Mucosa of rectum (tissue), 2 donors: ENCODE data around the gene KRT9.
"Not testable (repeated sequence)": the region's sequence is repeated elsewhere in the genome, so short reads cannot be mapped to it uniquely, and the experiment has no call there.

ENCODE experiments used
- H3K27ac ChIP-seq, 2 donors: one replicate each; pipeline ENCODE4 v1.7.0; 2013; ENCODE audit warnings: inconsistent platforms in 2 of 2, low read depth in 2 of 2, low read length in 2 of 2
- H3K27me3 ChIP-seq, 2 donors: one replicate each; pipeline ENCODE4 v1.7.0; 2013; ENCODE audit warnings: low read length in 2 of 2; ENCODE audit not compliant: control insufficient read depth in 2 of 2, insufficient read depth in 2 of 2
- H3K36me3 ChIP-seq, 2 donors: one replicate each; pipeline ENCODE4 v1.7.0; 2013; ENCODE audit warnings: low read length in 2 of 2; ENCODE audit not compliant: control insufficient read depth in 2 of 2, insufficient read depth in 2 of 2
- H3K4me1 ChIP-seq, 2 donors: one replicate each; pipeline ENCODE4 v1.7.0; 2013; ENCODE audit warnings: low read length in 2 of 2, mild to moderate bottlenecking in 1 of 2; ENCODE audit not compliant: control insufficient read depth in 2 of 2, insufficient read depth in 2 of 2
- H3K4me3 ChIP-seq, 2 donors: one replicate each; pipeline ENCODE4 v1.7.0; 2013; ENCODE audit warnings: low read length in 2 of 2
- H3K9ac ChIP-seq, 2 donors: one replicate each; pipeline ENCODE4 v1.7.0; 2013; ENCODE audit warnings: low read length in 2 of 2, low read depth in 1 of 2, mild to moderate bottlenecking in 1 of 2
- H3K9me3 ChIP-seq, 2 donors: one replicate each; pipeline ENCODE4 v1.7.0; 2013; ENCODE audit warnings: low read length in 2 of 2; ENCODE audit not compliant: control insufficient read depth in 2 of 2
- donor health status: healthy.
- donor health status: Normal muscosa, but diverticular disease.

The KRT9 gene

DNA sequence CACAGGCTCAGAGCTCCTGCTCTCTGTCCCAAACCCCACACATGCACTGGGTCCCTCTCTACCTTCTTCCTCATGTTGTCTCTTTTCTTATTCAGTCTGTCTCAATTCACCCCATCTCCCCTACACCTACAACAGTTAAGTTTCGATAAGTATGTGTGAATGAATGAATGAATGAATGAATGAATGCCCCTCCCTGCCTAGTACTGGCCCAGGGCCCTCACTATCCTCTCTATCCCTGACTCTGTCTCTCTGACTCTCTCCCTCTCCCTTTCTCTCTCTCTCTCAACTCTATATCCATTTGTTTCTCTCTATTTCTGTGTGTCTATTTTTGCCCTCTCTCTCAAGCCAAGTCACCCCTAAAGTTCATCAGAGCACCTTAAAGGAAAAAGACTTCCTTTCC is 6.7 kb upstream of the KRT9 start:
- H3K27me3 ChIP-seq = peaks cover 0 to 3% of the 10 kb centered on the region in 2 donors
- no peak overlapping the region for H3K4me3 ChIP-seq
- no peaks in the 10 kb centered on the region for H3K36me3 ChIP-seq
- peak overlapping the region in 1 of 2 donors; percentile 66 for H3K27ac ChIP-seq
- H3K9me3 ChIP-seq = no peaks in the 10 kb centered on the region
- H3K9ac ChIP-seq = peak overlapping the region in 1 of 2 donors; percentile 33
- peaks cover 3 to 8% of the 10 kb centered on the region in 2 donors for H3K4me1 ChIP-seq

- H3K9ac ChIP-seq, H3K27ac ChIP-seq, H3K4me1 ChIP-seq, H3K9me3 ChIP-seq, H3K27me3 ChIP-seq, H3K36me3 ChIP-seq, H3K4me3 ChIP-seq: not testable (repeated sequence)
Measured at GRCh38 chr17:41576740-41577139, 4.9 kb upstream of the KRT9 start.

DNA sequence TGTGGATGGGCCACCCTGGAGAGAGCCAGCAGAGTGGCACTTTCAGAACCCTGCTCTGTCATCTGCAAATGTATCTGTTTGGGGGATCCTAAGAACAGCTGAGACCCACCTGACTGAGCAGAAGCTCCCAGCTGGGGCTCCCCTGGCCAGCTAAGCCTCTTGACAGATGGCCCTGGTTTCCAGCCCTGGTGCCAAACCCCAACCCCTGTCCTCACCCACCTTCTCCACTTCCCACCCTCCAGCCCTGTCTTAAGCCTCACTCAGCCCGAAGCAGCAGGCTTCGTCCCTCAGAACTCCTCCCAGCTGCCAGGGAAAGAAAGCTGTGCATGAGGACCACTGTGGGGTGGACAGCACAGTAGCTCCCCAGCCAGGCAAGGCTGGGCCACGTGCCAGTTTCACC is 3.5 kb upstream of the KRT9 start:
- Histone ChIP-seq H3K4me1 (peaks cover 0 to 5% of the 10 kb centered on the region in 2 donors), H3K4me3 (no peak overlapping the region), H3K9ac (no peak overlapping the region), H3K27me3 (peaks cover 0 to 6% of the 10 kb centered on the region in 2 donors), H3K27ac (no peak overlapping the region), H3K9me3 (no peaks in the 10 kb centered on the region), H3K36me3 (no peaks in the 10 kb centered on the region)

DNA sequence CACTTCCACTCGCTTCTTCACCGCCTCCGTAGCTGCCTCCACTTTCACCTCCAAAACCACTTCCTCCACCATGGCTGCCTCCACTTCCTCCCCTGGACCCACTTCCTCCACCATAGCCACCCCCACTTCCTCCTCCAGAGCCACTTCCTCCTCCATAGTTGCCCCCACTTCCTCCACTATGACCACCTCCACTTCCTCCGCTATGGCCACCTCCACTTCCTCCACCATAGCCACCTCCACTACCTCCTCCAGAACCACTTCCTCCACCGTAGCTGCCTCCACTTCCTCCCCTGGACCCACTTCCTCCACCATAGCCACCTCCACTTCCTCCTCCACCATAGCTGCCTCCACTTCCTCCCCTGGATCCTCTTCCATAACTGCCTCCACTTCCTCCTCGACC is 4.5 kb downstream of the KRT9 start:
- Histone ChIP-seq H3K4me1 (no peaks in the 10 kb centered on the region), H3K27me3 (peaks cover 4% of the 10 kb centered on the region in 2 donors), H3K4me3 (no peak overlapping the region), H3K36me3 (no peaks in the 10 kb centered on the region), H3K9ac (no peak overlapping the region), H3K27ac (no peak overlapping the region), H3K9me3 (no peaks in the 10 kb centered on the region)

- H3K9me3 ChIP-seq = no peaks in the 10 kb centered on the region
- H3K36me3 ChIP-seq = no peaks in the 10 kb centered on the region
- no peak overlapping the region for H3K27ac ChIP-seq
- peaks cover 4 to 5% of the 10 kb centered on the region in 2 donors for H3K27me3 ChIP-seq
- H3K4me3 ChIP-seq = no peak overlapping the region
- no peaks in the 10 kb centered on the region for H3K4me1 ChIP-seq
- no peak overlapping the region for H3K9ac ChIP-seq
Measured at GRCh38 chr17:41565338-41565737, 6.5 kb downstream of the KRT9 start.

DNA sequence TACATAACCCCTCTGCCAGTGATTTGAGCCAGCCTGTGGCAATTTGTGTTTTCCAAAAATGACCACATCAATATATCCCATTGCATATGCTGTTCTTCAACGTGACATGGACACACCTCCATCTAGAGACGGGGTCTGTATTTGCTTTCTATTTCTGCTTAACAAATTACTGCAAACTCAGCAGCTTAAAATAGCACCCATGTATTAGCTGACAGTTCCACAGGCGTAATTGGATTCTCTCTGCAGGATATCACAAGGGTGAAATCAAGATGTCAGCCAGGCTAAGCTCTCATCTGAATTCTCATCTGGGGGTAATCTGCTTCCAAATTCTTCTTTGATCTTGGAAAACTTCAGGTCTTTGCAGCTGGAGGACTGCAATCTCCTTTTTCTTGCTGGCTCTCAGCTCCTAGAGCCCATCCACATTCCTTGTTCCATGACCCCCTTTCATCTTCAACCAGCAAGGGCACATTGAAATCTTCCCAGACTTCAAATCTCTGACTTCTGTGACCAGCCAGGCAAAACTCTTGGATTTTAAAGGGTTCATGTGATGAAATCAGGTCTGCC is 8.2 kb downstream of the KRT9 start:
- Histone ChIP-seq H3K27ac (no peak overlapping the region), H3K9me3 (no peaks in the 10 kb centered on the region), H3K36me3 (no peaks in the 10 kb centered on the region), H3K27me3 (peaks cover 0 to 8% of the 10 kb centered on the region in 2 donors), H3K4me3 (no peak overlapping the region), H3K4me1 (no peaks in the 10 kb centered on the region), H3K9ac (no peak overlapping the region)

DNA sequence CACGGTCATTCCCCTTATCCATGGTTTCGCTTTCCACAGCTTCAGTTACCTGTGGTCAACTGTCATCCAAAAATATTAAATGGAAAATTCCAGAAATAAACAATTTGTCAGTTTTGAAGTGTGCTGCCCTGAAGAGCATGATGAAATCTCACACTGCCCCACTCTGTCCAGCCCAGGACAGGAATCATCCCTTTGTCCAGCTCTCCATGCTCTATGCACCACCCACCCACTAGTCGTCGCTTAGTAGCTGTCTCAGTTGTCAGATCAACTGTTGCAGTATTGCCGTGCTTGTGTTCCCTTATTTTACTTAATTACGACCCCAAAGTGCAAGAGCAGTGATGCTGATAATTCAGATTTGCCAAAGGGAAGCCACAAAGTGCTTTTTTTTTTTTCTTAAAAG is 10.3 kb downstream of the KRT9 start:
- Histone ChIP-seq H3K4me3 (no peak overlapping the region), H3K9ac (no peak overlapping the region), H3K27me3 (peaks cover 0 to 8% of the 10 kb centered on the region in 2 donors), H3K27ac (no peak overlapping the region), H3K9me3 (no peaks in the 10 kb centered on the region), H3K4me1 (no peaks in the 10 kb centered on the region), H3K36me3 (no peaks in the 10 kb centered on the region)

GRCh38 chr17:41559548-41559947 is 12.3 kb downstream of the KRT9 start:
- Histone ChIP-seq H3K36me3 (no peaks in the 10 kb centered on the region), H3K27ac (no peak overlapping the region), H3K4me3 (no peak overlapping the region), H3K9ac (no peak overlapping the region), H3K4me1 (peaks cover 4 to 10% of the 10 kb centered on the region in 2 donors), H3K9me3 (no peaks in the 10 kb centered on the region), H3K27me3 (peaks cover 0 to 8% of the 10 kb centered on the region in 2 donors)

DNA sequence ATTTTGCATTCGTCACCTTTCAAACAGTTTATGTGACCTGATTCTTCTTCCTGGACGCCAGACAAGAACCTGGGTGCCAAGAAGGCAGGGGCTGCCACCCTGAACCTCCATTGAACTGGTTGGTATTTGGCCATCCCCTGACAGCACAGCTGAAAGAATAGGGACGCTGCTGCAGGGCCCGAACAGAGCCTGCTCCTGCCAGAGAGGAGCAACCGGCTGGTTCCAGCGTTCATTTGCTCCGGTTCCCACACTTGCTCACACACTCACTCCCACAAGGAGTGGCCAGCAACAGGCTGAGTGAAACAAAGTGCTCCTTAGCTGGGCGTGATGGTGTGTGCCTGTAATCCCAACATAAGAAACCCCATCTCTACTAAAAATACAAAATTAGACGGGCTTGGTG is 14.9 kb downstream of the KRT9 start:
- no peak overlapping the region for H3K4me3 ChIP-seq
- H3K9me3 ChIP-seq = no peaks in the 10 kb centered on the region
- H3K9ac ChIP-seq = no peak overlapping the region
- H3K27ac ChIP-seq = no peak overlapping the region
- no peaks in the 10 kb centered on the region for H3K36me3 ChIP-seq
- peaks cover 9 to 13% of the 10 kb centered on the region in 2 donors for H3K4me1 ChIP-seq
- H3K27me3 ChIP-seq = peaks cover 0 to 4% of the 10 kb centered on the region in 2 donors

DNA sequence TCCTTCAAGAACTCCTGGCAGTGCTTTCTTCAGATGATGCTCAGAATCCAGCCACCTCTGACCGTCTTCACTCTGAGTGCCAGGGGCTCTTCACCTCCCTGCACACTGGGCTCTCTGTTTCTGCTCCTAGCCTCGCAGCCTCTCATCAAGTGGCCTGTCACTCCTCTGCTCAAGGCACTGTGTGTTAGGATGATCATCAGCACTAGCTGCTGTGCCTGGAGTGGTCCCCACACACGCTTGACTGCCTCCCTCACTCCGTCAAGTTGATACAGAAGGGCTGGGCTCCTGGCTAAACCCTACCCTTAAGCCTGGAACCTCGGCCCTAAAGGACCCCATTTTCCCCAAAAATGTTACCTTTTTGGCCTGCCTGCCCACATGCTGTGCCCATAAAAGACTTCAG is 15.6 kb downstream of the KRT9 start:
- Histone ChIP-seq H3K27ac (peak overlapping the region in 1 of 2 donors; percentile 73), H3K4me1 (peaks cover 11 to 13% of the 10 kb centered on the region in 2 donors), H3K9ac (no peak overlapping the region), H3K36me3 (no peaks in the 10 kb centered on the region), H3K4me3 (no peak overlapping the region), H3K27me3 (peaks cover 0 to 4% of the 10 kb centered on the region in 2 donors), H3K9me3 (no peaks in the 10 kb centered on the region)
